Amniotic epithelial cell (primary cell): ENCODE results near the gene FDXR.
"Not testable (repeated sequence)": the region's sequence is repeated elsewhere in the genome, so short reads cannot be mapped to it uniquely, and the experiment has no call there.

Source experiments
- DNase-seq: peaks from one replicate; pipeline ENCODE4 v3.0.0-alpha.2; 2010; ENCODE audit warnings: low read depth

FDXR gene

DNA sequence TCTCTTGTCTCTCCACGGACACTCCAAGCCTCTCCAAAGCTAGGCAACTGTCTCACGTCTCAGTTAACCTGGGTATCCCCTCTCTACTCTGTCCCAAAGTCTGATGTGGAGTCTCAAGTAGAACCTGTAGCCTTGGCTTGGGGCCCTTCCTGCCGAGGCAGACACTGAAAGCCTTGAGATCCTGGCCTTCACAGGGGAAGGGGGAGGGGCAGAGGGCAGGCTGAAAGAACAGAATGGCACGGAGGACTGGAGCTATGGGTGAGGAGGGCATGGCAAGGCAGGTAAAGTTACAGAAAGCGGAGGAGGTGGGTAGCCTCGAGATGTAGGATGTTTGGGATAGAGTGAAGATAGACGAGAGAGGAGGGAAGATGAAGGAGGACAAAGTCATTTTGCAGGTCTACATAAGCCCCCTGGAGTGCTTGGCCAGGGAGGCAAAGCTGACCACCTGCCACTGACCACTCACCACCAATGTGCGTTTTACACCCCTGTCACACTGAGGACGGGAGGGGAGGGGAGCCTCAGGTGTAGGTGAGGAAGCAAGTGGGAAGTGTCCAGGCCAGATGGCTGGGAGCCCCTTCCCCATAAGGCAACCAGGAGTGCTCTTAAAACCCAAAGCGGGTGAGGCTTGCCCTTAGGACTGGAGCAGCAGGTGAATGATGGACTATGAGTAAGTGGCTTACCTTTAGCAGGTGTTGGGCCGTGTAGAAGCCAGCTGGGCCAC, 1.3 kb downstream of the FDXR start:
- no peak for DNase-seq

DNA sequence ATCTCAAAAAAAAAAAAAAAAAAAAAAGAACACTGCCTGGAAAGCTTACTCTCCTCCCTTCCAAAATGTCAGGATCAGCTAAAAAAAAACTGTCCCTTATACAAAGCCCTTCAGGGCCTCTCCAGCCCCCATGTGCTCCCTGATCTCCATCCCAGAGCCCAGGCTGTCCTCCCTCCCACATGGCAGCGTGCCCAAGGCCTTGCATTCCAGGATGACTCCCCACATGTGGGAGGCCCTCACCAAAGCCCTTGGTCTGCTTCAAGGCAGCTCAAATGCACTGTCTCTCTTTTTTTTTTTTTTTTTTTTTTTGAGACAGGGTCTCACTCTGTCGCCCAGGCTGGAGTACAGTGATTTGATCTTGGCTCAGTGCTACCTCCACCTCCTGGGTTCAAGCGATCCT, 2.3 kb downstream of the FDXR start:
- DNase-seq = peak; percentile 92

DNA sequence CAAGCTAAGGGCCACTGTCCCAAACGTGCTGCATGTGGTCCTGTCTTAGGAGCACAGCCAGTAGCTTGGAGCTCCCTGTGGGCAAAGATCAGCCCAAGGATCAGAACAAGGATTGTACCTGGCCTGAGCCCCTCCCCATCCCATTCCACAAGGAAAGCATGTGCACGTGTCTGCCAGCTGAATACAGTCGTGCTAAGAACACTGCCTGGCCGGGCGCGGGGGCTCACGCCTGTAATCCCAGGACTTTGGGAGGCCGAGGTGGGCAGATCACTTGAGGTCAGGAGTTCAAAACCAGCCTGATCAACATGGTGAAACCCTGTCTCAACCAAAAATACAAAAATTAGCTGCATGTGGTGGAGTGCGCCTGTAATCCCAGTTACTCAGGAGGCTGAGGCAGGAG, 2.8 kb downstream of the FDXR start:
- not testable (repeated sequence) for DNase-seq

DNA sequence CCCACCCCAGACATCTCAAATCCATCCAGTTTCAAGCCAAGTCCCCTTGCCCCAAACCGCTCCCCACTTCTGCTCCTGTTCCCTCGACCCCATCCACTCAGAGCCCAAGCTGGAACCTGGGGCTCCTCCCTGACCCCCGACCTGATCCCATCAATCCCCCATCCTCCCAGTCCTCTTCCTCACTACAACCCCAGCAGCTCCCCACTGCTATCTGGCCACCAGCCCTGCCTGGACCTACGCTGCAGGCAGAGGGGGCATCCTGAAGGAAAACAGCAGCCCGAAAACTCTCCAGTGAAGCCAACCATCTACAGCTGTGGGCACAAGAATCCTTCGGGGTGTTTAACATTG, 3.9 kb downstream of the FDXR start:
- DNase-seq = no peak

DNA sequence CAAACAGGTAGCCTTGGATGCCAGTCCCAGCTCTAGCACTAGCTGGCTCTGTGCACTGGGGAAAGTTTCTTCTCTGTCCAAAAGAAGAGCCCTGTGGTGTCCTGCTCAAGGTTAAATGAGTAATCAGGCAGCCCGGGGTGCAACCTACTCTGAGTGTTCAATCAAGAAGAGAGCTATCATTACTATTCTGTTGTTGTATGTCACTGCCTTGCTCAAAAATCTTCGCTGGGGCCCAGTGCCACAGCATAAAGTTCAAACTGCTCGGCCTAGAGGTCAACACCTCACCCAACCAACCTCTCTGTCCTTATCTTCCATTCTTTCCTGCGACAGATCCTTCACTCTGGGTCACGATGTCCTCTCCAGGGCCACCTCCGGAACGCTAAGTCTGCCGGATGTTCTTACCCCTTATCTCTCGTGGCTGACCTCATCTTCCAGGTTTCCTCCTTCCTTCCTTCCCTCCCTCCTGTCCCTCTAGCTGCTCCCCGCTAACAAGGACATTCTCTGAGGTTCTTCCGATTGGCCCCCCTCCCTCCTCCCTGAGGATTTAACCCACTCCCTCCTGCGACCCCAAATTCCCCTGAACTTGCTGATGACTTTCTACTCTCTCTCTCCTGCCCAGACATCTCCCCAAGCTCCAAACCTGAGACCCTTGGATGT, 4.4 kb downstream of the FDXR start:
- peak; percentile 46 for DNase-seq

DNA sequence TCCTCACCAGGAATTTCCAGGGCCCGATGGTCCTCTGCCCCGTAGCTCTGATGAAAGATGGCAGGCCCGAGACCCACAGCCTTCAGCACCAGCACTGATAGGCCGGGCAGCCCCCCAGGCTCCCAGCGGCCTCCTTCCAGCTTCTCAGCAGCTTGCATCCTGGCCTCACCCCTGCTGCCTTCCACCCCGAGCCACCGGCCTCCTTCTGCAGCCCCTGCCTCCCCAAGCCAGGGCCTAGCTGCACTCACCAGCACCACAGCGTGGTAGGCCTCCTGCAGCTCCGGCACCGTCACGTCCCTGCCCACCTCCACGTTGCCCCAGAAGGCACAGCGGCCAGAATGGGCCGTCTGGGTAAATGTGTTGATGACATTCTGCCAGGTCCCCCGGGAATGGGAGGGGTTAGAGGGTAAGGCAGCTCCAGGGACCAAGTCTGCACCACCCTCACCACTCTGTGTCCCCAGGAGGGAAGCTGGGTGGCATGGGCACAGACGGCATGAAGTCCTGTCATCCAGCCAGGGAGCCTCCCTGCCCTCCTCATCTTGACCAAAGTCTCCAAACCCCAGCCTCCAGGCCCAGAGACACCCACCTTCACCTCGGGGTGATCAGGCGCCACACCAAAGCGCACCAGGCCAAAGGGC, 6.5 kb downstream of the FDXR start:
- no peak for DNase-seq

DNA sequence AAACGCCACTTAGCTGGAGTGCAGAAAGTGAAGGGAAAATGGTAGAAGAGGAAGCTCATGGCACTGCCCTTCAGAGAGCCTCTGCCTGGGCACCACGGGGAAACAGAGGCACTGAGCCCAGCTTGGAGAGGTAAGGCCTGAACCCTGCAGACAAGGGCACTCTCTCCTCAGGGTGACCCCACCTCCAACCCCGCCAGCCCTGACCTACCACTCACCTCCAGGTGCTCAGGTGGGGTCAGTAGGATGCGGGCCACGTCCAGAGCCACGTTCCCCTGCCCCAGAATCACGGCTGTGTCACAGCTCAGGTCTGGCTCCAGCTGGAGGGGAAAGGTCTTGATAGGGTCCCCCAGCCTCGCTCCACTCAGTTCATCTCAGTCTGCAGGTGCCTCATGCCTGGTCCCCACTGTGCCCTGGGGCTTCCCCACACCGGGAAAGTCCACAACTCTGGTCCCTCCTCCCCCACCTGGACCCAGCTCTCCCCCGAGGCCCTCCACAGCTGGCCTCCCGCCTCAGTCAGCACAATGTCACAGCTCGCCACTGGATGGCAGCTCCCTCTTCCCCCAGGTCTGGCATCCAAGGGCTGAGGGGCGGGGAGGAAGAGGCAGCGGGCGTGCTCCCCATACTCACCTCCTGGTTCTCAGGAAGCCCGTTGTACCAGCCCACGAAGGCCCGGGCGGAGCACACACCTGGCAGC, 7.1 kb downstream of the FDXR start:
- DNase-seq = no peak

DNA sequence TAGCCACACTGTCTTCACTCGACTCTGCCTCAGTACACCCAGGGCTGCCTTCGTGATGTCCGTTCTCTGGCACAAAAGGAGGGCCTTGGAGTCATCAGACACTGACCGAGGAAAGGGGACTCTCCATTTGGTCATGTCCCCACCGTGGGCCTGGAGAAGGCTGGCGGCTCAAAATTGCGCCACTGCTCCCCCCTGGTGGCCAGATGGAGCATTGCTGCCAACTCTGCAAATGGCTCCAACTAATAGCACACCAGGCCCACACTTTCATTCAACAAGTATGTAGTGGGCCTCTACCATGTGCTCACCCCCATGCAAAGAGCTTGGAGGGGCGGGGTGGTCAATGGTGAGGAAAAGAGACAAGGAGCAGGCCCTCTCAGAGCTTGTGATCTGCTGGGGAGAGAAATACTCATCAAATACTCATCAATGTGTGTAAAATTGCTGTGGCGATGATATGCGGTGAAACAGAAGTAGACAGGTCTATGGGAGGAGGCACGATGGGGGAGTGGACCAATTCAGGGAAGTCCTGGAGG, 7.9 kb downstream of the FDXR start:
- peak; percentile 48 for DNase-seq

DNA sequence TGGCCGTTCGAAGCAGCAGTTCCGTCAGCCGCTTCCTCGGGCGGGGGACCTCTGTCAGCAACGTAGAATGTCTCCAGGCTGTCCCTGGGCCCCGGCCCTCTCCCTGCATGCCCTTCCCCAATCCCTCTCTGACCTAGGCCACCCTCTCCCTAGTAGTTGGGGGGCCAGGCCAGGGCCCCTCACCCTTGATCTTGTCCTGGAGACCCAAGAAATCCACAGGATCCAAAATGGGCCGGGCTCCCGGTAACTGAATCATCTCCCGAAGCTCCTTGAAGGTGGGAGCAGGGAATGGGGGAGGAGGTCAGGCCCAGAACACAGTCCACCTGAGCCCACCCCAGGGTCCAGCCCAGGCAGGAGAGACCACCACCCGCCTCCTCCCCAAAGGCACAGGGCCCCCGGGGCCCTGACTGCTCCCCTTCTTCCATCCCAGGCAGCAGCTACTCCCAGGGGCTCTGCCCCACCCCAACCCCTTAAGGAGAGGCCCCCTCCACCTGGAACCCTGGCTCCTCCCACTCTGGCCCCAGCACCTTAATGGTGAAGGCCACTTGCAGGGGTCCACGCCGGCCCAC, 8.4 kb downstream of the FDXR start:
- DNase-seq = no peak

DNA sequence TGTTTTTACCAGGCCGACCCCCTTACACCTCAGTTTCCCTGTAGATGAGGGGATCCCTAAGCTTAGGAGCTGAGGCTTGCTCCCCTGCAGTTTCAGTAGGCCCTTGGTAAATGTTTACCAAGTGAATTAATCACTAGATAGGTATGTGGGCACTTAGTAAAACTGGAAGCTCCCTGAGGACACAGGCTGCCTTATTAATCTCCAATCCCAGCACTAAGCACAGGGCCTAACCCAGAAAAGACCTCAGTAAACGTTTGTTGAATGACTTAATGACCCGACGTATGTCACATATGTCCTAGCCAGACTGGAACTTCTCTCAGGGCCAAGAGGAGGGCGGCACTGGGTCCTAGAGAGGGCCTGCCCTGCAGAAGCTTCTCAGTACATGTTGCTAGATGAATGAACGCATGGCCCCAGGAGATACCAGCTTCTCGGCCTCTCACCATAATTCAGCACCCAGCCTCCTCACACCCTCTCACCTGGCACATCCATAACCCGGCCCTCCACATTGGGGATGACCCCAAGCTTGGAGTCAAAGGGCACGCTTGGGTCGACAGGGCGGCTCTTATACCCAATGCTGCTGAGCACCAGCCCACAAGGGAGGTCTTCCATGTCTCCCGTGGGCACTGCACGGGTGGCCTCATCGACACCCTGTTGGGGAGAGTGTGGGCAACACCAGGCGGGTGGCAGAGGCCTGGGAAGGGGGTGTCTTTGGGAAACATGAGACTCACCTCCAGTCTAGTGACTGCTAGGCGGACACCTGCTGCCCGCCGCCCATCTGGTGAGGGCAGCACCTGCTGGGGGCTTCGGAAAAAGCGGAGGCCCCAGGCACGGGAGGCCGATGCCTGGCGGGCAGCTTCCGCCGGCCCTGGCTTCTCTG, 9.1 kb downstream of the FDXR start:
- DNase-seq = no peak

DNA sequence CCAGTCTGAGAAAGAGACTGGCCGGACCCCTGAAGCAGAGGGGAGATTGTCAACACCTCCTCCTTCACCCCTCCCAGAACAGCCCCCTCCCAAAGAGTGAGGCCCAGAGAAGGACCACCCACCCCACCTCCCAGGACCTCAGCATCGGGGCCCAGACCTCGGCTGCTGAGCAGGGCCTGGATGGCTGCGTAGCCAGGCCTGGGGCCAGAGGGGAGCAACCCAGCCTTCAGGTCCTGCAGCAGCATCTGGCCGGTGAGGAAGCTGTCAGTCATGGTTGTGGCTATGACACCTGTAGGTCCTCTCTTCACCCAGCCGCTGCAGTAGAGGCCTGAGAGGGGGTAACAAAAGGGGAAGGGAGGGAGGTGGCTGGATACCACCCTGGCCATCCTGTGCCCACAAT, 9.9 kb downstream of the FDXR start:
- DNase-seq = no peak

DNA sequence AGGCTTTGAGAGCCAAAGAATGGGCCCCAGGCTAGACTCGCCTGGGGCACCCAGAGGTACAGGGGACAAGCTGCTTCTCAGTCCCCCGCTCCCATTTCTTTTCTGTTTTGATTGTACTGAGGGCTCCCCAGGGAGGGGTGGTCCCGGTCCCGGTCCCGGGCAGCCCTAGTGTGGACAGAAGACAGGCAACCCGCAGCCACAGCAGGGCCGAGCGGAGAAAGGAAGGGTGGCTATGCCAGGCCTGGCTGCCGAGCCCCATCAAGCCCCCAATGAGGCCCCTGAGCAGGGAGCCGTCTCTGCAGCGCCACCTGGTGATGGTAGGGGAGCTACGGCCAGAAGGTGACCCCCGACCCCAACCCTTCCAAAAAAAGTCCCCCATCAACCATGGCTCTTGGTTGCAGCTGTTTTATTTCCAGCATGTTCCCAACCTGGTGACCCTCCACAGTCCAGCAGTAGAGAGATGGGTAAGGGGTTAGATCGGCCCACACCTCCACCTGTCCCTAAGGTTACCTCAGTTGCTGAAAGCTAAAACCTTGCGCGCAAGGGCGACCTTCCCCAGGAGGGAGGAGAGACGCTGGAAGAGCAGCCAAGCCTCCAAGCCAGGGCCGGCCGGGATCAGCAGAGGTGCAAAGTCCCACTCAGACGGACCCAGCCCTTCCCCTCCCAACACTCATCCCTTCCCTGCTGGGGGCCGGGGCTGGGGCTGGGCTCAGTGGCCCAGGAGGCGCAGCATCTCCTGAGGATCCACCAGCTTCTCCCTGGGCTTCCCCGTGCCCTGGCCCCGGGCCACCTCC, 10.5 kb downstream of the FDXR start:
- DNase-seq = no peak

DNA sequence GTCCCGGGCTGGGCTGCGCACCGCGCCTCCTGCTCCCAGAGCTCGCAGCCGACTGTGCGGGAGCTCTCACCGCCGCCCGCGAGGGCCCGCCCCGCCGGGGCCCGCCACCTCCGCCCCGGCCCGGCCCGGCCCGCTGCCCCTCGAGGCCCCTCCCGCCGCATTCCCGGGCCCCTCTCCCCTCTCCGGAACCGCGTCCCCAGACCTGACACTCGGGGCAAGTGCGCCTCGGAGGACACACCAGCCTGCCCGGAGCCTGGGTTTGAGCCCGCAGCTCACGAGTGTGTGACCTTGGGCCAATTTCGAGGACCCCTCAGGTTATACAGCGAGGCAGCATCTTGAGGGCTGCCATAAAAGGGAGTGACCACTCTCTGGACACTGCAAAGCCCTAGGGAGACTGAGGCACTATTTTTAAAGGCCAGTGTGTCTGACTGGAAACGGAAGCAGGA, 11.1 kb downstream of the FDXR start:
- no peak for DNase-seq

DNA sequence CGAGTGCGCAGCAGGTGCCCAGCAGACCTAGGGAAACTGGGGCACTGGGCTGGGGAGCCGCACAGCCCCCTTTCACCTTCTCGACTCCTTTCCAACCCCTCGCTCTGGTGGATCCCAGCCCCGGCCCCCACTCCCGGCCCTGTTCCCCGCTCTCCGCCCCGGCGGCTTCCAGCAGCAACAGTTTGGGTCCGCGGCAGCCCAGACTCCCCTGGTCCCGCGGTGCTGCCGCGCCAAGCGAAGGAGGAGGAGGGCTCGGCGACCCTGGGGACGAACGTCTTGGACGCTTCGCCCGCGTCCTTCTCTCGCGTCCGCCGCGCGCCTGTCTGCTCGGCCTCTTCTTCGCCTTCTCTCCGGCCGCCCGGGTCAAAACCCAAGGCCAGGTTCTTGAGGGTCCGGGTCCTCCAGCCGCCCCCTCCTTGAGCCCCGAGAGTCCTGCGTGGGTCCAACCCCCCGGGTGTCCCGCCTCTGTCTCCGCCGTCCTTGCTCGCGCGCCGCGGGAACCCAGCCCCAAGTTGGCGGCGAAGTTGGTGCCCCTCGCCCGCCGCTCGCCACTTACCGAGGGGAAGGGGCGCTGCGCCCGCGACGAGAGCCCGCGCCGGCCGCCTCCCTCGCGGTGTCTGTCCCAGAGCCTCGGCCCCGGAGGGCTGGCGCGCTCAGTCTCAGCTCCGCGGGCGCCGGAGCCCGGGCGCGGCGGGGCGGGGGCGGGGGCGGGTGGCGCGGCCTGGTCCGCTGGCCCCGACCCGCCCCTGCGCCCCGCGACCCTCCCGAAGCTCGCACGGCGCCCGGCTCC, 11.7 kb downstream of the FDXR start:
- no peak for DNase-seq

DNA sequence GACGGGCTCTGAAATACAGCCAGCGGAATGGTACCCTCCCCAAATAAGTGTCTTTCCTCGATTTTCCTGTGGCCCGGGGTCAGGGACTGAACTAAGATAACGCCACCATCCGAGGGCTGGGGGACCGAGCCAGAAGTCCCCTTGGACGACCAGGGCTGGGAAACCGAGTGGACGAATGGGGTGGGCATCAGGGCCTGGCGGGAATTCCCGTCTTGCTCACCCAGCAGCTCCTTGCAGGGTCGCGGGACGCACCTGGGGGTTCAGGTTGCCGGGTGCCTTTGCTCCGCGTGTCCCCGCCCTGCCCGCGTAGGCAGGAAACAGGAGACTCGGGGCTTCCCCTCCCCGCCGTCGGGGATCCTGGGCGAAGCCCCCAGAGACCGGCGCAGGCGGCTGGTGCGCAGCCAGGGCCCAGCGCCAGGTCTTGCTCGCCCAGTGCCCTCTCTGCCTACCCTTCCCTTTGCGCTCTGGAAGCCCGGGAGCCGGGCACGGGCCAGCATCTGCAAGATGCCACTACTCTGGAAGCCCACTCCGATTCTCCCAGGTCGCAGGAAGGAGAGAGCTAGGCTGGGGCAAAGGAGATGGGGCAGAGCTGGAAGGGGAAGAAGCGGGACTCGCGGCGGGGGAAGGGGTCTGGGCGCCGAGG, 12.4 kb downstream of the FDXR start:
- no peak for DNase-seq

DNA sequence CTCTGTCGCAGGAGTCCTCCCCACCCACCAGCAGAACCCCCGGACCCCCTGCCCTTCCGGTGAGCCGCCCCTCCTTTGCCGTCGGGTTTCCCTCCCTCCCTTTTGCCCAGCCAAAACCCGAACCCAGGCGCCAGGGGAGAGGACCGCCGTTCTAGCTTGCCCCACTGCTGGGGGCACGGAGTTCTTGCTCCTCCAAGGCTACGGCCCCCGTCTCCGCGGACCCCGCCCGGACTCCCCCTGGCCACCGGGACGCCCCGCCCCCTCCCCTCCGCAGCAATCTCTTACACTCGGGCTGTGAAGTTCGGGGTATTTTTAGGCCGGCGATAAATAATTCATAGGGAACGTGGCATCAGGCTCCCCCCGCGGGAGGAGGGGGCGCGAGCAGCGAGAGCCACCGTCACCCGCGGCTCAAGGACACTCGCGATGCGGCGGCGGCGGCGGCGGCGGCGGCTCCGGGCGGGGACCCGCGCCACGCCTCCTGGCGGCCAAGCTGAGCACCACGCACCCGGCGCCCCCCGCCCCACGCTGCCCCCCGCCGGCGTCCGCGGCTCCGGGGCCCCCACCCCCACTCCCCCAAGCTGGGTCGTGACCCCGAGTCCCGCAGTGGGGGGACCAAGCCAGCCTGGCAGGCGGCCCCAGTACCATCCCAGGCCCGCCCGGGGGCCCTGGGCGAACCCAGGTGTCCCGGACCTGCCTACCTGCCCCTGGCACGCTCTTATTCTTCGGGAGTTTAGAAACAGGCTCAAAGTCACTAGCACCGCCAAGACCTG, 13.2 kb downstream of the FDXR start, which contains the start of gene GRIN2C:
Gene GRIN2C (minus strand): TSS at position 427 of the 770 bp plus-strand sequence. CDS start 4,793 bp downstream, outside the sequence.
- no peak for DNase-seq

DNA sequence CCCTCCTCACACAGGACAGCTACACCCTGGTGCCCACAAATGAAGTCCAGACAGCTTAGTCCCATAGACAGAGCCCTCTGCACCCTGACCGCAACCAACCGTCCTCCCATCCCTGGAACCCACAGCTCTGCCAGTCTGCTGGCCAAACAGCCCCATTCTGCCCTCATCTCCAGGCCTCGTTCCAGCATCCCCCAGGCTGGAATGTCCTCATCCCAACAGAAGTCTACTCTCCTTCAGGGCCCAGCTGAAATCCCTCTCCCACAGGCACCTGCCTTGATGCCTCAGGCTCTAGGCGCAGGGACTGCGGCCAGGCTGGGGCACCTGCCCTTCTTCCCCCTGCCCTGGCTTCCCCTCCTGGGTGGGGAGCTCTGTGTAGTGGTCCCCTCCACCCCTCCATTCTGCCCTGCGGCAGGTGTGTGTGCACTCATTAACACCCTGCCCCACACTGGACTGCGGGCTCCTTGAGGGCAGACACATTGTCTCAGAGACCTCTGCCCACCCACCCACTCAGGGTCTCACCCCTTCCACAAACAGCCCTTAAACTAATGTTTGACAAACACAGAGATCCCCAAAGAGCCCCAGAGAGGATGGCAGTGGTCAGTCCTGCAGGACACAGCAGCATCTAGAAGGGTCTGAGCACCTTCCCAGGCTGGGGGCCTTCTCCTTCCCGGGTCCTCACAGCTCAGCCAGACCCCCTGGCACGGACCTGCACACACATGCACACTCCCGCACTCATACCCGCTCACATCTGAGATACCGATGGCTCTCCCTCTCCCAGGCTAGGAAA, 13.9 kb downstream of the FDXR start:
- no peak for DNase-seq
